ENCODE results near the gene TMEM147.
A peak's percentile ranks its signal among the peaks of the same experiment; 100 is the strongest.

TMEM147 gene, protein sequence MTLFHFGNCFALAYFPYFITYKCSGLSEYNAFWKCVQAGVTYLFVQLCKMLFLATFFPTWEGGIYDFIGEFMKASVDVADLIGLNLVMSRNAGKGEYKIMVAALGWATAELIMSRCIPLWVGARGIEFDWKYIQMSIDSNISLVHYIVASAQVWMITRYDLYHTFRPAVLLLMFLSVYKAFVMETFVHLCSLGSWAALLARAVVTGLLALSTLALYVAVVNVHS

DNA sequence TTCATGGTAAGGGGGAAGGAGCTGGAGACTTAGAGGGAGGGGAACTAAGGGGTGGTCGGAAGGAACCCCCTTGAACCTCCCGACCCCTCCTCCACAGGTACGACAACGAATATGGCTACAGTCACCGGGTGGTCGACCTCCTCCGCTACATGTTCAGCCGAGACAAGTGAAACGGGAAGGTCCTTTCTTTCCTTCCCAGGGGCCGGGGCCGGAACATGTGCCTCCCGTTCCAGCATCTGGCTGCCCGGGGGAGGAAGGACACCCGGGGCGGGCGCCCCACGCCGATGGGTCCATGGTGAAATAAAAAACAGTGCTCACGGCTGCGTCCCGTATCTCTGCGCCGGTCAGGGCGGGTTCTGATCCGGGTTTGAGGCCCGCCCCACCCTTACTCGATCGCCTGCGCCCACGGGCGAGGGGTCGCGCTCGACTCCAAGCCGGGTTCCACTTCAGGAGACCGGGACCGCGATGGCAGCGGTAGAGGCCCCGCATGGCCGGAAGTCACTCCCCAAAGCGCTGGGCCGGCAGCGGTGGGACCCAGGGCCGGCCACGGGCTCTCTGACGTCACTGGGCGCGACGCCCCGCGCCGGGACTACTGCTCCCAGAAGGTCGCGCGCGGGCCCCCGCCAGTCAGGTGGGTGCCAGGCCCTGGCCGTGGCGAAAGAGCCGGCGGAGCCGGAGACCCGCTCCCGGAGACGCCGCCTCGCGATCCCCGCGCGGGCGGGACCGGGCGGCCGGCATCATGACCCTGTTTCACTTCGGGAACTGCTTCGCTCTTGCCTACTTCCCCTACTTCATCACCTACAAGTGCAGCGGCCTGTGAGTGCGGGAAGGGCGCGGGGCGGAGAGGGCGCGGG is at the start of gene TMEM147:
TMEM147 (plus strand) TSS at position 626 of the 854 bp plus-strand sequence; CDS start at position 740, 114 bp downstream.
- peak in 55 of 56 donors; percentile 36 to 94 (median 82) for DNase-seq

DNA sequence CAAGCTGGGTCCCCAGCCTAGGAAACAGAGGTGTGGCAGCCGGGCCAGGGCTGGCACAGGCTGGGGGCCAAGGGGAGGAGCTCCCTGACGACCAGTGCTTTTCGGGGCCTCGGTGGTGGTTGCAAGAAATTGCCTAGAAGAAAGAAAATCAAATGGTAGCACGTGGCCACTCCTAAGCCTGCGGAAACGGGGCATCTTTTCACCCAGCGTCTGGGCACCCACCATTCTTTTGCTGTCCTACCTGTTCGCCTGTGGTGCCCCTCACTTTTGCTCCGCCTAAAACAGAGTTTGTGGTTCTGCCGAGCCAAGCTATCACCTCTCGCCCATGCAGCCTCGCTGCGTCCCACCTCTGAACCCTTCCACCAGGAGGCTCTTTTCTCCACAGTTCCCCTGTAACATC is 48.0 kb upstream of the TMEM147 start:
- no peak for DNase-seq

DNA sequence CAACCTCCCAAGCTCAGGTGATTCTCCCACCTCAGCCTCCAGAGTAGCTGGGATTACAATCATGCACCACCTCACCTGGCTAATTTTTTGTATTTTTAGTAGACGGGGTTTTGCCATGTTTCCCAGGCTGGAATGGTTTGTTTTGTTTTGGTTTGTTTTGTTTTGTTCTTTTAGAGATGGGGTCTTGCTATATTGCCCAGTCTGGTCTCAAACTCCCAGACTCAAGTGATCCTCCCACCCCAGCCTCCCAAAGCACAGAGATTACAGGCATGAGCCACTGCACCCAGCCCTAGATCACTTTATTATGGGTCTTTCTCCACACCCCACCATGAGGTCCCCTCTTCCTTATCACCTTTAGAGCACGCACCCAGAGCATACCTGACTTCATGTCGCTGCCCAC is 47.2 kb upstream of the TMEM147 start:
- no peak for DNase-seq

DNA sequence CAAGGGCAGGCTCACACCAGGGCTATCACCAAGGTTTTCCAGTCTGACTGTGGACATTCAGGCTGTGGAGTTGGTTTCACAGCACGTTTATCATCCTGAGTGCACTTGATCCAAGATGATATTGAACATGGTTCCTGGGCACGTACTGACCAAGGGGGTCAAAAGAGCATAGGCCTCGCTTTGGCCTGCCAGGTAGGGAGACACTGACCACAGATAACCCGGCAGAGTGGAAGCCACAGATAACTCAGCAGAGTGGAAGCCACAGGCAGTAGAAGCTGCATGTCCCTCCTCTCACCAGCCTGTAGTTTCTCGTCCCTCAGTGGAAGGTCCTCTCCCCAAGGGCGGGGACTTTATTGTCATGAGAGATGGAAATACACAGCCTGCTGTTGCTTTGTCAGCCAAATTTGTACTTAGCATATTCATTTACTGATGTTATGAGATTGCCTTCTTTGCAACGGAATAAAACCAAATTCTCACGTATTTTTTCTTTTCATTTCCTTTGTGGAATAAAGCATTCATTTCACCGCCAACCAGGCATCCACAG is 46.4 kb upstream of the TMEM147 start:
- no peak for DNase-seq

DNA sequence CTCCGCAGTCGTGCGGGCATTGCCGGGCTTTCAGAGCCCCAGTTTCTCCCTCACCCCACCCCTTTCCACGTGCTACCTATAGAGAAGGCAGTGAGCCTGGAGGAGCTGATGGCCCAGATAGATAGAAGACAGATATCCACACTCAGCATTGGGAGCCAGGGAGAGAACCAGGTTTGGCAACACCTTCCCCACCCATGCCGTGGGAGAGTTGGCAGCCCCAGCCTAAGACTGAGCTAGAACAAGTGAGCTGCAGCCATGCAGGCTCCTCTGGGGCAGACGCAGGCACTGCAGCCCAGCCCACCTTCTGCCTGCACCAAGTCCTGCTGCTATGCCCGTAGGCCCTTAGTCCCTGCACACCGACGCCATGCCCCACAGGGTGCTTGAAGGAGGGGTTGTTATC is 44.8 kb upstream of the TMEM147 start:
- DNase-seq = no peak

DNA sequence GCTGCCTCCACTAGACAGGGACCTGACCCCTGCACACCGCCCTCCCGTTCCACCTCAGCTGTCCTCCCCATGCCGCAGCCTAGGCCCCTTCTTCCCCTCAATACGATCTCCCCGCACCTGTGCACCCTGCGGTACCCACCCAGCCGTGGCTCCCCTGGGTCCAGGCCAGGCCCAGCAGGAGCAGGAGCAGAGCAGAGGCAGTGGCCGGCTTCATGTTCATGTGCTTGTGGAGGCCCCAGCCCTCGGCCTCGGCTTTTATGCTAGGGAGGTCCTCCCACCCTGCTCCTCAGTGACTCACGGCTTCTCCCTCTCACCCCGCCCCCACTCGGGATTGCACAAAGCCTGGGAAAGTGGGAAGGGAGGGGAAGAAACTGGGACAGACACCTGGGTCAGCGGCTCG is 43.7 kb upstream of the TMEM147 start:
- peak in 24 of 56 donors; percentile 3 to 65 (median 26) for DNase-seq

DNA sequence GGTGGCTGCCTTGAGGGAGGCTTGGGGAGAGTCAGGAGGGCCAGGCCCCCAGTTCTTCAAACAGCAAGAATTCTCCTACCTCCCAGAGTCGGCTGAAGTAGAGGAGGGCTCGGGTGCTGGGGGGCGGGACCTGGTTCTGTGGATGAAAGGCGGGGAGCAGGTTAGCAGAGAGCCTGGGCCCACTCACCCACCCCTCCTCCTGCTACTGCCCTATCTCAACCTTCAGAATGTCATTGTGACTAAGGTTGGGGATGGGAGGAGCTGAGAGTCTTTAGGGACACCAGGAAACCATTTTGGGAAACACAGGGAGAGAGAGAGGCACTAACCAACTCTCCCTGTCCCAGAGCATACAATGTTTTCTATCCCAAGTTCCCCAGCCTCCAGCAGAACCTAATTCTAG is 42.7 kb upstream of the TMEM147 start:
- DNase-seq = no peak

DNA sequence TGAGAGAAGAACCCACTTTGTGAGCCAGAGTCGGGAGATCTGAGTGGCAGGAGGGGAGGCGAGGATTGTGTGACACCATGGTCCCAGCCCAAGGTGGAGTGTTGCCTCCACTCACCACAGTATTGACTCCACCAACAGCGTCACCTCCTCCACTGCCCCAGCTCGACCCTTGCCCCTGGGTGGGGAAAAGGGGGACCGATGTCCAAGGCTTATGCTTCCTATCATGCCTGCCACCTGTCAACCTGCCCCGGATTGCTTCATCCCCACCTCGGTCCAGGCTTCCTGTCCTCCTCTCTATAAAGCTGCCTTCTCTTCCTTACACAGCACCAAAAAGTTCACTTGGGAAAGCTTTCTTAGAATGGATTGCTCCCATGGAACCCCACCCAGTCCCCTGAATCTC is 39.4 kb upstream of the TMEM147 start:
- no peak for DNase-seq

DNA sequence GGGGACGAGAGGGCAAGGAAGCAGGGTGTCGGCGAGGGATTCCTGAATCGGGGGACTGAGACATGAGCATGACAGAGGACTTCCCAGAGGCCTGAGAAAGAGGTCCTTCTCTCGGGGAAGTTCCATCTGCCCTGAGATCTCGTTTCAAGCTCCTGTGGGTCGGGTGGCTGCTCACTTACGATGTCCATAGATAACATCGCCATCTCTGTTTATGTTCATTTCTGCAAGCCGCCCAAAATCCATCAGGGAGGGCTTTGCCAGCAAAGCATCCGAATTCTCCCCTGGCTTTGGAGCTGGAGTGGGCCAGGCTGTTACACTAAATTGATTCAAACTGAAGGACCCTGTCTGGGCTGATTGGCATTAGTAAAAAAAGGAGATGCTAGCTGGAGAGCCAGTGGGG is 37.9 kb upstream of the TMEM147 start:
- no peak for DNase-seq

DNA sequence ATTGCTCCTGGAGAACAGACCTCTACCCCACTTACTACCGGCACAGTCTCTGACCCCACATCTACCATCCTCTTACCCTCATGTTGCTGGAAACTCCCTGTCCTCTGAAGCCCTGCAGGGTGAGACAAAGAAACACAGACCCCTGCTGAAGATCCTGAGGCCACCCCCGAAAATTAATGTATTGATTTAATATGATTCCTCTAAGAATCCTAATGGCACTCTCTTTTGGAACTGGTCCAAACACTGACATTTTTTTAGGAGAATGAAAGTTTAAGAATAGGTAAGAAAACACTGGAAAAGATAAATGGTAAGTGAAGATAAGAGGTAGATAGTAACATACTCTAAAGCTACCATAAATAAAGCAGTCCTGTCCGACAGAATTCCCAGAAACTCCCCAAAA is 37.3 kb upstream of the TMEM147 start:
- DNase-seq = no peak

DNA sequence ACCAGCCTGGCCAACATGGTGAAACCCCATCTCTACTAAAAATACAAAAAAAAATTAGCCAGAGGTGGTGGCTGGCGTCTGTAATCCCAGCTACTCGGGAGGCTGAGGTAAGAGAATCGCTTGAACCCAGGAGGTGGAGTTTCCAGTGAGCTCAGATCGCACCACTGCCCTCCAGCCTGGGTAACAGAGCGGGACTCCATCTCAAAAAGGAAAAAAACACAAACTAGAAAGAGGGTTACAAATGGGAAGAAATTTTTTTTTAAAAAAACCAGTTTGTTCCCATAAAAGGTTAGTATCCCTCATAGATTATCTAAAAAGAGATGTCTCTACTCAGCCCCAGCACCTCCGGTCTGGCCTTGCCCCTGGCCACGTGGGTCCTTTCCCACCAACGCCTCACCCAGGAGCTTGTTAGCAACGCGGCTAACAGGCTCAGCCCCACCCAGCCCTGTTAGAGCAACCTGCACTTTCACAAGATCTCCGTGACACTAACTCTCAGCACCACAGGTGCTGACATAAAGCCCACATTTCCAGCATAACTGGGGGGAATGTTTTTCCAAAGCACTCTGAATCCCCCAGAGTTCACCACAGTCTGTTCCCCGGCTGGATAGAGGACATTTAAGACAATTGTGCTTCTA is 36.3 kb upstream of the TMEM147 start:
- DNase-seq = peak in 16 of 56 donors; percentile 5 to 55 (median 16)

DNA sequence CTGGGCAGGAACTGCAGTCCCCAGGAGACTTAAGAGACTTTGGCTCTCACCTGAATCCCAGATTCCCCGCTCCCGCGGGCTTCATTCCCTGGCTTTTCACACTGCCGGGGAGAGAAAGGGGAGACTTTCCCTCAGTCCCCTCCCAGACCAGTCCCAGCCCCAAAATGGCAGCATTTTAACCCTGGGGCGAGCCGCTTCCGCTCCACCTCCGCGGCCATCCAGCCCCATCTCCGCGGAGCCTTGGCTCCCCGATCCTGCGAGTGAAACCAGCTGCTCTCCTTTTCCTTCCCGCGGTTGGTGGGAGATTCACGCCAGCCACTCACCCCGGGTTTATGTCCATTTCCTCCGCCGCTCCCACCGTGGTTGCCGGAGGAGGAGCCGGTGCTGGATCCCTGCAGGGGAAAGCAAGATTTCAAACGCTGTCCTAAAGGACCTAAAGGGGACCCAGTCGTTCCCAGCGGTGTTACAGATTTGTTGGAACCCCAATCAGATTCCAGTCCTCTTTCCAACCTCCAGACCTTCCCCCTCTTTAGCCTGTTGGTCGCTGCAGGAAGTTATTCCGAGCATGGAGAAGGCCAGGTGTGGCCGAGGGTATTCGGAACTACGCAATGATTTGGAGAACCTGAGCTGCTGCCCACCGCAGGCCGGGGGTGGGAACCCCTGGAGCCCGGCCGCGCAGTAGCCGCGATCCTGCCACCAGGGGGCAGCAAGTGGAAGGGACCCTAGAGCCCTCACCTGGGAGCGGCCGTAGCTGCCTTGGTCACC is 35.4 kb upstream of the TMEM147 start:
- DNase-seq = peak in 42 of 56 donors; percentile 4 to 76 (median 27)

DNA sequence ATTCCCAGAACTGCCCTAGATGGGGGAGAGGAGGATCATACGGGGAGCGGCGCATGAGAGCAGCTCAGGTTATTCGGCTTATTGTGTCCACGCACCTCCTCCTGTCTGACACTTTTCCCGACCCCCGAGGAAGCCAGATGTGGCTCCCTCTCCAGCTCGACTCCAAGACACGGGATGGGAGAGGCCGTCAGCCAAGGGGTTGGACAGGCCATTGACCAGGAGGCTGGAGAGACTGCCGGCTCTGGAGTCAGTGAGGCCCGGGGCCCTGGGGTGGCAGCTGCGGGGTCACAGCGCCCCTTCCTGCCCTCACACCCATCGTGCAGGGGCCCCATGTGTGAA is 34.8 kb upstream of the TMEM147 start:
- DNase-seq = no peak

DNA sequence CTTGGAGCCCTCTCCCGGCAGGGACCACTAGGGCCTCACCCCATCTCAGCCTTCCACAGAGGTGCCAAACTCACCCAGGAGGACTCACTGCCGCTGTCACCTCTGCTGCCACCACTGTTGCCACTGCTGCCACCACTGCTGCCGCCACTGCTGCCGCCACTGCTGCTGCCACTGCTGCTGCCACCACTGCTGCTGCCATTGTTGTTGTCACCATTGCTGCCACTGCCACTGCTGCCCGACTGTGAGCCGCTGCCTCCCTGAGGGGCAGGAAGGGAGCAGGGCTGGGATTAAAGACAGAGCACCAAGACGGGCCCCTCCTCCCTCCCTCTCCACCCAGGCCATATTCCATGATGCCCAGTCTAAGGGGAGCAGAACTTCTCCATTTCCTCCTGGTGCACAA is 34.1 kb upstream of the TMEM147 start:
- no peak for DNase-seq

DNA sequence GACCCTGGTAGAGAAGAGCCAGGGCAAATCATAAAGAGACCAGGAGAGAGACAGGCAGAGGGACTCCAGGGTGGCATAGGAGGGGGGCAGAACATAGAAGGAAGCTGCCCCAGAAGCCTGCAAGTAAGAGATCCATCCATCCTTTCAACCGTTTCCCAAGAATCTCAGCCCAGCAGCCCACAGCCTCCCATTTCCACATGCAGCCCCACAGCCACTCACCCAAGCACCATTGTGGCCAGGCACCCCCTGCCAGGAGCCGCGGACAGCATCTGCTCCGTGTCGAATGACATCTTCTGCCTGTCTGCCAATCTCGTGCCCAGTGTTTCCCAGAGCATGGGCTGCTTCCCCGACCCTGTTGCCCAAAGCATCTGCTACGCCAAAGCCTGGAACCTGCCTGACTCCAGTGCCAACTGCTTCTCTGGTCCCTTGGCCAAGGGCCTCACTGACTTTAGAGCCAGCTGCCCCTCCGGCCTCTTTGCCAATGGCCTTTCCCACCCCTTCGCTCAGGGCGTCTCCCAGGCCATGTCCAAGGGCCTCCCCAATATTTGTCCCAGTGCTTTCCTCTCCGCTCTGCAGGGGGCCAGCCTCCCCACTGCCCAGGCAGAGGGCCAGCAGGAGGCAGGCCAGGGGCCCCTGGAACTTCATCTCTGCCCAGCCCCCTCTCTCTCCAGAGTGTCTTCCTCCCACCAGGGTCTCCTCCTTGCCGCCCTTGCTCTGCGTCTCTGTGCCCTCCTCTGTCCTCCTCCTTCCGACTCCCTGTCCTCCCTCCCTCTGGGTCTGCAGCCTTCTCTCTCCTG is 32.4 kb upstream of the TMEM147 start:
- no peak for DNase-seq

DNA sequence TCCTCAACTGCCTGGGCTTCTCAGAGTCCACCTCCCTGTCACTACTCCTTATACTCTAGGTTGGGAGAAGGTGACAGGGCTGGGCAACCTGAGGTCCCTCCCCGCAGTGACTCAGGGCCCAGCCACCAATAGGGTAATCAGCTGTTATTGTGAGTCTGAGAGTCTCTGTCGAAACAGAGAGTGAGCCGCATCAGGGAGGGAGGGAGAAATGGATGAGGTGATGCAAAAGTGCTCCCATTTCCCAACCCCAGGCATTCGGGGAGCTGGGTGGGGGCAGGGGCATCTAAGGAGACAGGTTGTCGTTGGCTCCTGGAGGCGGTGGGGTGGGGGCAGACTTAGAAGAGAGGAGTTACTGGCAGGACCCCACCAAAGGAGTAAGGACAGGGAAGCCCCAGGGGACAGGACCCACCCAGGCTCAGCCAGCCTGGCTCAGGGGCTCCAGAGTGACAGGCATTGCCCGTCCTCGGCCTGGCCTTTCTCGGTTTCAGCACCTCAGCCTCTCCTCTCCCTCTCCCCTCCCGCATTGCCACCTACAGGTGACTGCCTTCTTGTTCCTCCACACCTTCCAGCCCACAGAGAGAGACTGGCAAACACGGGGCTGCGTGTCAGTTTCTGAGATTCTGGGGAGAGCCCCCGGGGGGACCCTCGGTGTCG is 31.7 kb upstream of the TMEM147 start, which contains the start of gene DMKN:
DMKN (minus strand) TSS at position 22 of the 654 bp plus-strand sequence. CDS start 174 bp downstream, outside the sequence.
- peak in 23 of 56 donors; percentile 5 to 67 (median 27) for DNase-seq

DNA sequence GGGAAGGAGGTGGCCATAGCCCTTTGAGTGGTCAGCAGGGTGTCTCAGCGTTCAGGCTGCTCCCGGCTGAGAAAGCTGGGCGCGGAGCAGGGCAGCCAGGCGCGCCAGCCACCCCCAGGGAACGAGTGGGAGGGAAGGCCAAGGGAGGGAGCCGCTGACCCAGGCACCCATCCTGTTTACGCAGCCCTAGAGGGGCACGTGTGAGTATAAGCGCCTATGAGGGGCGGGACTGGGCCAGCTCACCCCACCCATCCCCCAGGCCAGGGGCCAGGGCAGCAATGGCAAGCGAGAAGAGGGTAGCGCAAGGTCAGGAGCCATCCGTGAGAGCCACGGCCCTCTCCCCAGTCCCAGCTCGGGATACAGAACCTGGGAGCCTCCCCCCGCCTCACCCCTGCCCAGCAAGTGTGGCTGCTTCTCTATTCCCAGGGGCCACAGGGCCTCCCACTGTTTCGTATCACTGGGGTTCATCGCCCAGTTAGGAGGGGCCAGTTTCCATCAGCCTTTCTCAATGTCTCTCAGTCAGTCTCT is 31.1 kb upstream of the TMEM147 start:
- DNase-seq = no peak

DNA sequence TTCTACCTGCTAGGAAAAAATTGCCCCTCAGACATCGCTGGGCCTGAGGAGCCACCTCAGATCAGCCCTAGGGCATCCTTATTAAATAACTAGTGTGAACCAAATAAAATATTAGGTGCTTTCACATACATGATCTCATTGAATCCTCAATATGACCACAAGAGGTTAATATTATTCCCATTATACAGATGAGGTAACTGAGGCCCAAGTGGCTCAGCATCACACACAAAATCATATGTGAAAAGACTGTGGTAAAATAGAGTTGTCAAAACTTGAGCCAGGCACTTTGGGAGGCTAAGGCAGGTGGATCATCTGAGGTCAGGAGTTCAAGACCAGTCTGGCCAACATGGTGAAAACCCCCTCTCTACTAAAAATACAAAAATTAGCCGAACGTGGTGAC is 29.1 kb upstream of the TMEM147 start:
- DNase-seq = no peak

DNA sequence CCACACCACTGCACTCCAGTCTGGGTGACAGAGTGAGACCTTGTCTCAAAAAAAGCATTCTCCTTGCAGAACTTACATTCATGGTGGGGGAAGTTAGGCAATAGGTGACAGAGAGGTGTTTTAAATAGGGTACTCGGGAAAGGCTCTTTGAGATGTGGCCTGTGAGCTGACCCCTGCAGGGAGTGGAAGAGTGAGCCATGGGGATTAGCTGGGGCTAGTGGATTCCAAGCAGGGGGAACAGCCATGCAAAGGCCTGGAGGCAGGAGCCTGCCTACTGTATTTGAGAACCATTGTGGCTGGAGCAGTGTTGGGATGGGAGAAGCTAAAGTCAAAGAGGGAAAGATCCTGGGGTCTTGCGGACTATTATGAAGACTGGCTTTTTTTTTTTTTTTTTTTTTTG is 28.1 kb upstream of the TMEM147 start:
- DNase-seq = no peak

DNA sequence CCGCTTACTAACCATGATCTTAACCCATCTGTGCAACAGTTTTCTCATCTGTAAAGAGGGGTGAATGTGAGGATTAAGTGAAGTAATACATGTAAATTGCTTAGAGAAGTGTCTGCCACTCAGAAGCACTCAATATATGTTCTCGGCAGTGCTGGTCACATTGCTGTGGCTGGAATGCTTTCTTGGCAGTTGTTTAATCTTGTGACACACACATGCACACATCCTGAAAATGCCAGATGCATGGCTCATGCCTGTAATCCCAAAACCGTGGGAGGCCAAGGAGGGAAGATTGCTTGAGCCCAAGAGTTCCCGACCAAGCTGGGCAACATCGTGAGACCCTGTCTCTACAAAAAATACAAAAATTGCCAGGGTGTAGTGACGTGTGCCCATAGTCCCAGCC is 27.1 kb upstream of the TMEM147 start:
- no peak for DNase-seq
